22Rv1 (cell line): Measurements from ENCODE around the gene PSMG3.

Source experiments
- H3K27ac ChIP-seq: fragments of 450-650 bp; 2 replicates; pipeline ENCODE4 v1.5.1; 2017
- ZFX ChIP-seq: fragments of 450-650 bp; IDR thresholded peaks from 2 replicates; pipeline ENCODE4 v1.6.1; 2017; ENCODE audit warnings: antibody characterized with exemption, borderline replicate concordance
- TF ChIP-seq, protein P1 (sequence below): fragments of 450-650 bp; IDR thresholded peaks from 2 replicates; pipeline ENCODE4 v1.5.1; 2017; ENCODE audit warnings: mild to moderate bottlenecking

The PSMG3 gene

DNA sequence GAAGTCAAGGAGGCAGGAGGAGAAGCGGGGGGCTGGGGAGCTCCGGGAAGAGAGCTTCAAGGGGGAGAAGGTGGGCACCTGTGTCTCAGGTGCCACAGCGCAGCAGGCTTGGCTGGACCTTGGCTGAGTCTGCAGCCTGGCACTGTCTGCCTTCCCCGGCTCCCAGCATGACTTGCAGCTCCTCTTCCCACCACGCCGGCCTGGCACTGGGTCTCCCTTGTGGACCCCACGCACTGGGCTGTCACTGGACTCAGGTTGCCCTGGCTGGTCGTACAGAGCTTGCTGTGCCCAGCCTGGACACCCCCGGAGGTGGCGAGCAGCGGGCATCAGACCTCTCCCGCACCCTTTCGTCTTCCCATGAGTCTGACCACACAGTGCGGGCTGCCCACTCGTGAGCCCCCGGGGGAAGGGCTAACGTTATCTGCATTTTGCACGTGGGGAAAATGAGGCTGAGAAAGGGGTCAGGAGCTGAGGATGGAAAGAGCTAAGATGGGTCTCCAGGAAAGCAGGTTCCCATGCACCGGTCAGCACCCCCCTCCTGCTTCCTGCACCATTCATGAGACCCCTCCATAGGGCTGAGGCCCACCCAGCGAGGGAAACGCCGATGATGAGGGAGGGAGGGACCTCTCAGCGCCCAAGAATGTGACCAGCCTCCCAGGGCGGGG is 40.3 kb upstream of the PSMG3 start:
- no peak overlapping the region for H3K27ac ChIP-seq
- TF ChIP-seq, protein P1, sequence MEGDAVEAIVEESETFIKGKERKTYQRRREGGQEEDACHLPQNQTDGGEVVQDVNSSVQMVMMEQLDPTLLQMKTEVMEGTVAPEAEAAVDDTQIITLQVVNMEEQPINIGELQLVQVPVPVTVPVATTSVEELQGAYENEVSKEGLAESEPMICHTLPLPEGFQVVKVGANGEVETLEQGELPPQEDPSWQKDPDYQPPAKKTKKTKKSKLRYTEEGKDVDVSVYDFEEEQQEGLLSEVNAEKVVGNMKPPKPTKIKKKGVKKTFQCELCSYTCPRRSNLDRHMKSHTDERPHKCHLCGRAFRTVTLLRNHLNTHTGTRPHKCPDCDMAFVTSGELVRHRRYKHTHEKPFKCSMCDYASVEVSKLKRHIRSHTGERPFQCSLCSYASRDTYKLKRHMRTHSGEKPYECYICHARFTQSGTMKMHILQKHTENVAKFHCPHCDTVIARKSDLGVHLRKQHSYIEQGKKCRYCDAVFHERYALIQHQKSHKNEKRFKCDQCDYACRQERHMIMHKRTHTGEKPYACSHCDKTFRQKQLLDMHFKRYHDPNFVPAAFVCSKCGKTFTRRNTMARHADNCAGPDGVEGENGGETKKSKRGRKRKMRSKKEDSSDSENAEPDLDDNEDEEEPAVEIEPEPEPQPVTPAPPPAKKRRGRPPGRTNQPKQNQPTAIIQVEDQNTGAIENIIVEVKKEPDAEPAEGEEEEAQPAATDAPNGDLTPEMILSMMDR, result no peak
- no peak for TF ChIP-seq ZFX

DNA sequence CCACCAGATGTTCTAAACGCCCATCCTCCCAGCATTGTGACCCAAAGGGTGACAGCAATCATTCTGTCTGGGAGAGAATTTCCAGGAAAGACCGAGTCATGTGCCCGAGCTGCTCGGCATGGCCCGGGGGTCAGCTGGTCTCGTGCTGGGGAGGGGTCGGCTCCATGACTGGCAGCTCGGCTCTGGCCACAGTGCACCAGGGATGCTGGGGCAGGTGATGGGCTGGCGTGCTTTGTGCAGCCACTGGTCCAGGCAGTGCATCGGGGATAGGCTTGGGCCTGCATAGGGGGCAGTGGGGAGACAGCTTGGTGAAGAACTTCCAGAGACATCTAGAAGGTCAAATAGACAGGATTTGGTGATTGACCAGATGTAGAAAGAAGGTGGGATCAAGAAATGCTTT is 39.2 kb upstream of the PSMG3 start:
- no peak overlapping the region for H3K27ac ChIP-seq
- TF ChIP-seq, protein P1, result no peak
- no peak for TF ChIP-seq ZFX

- no peak for TF ChIP-seq ZFX
- H3K27ac ChIP-seq, result no peak overlapping the region
These were observed 38.5 kb upstream of the PSMG3 start for GRCh38 chr7:1608318-1608717.

DNA sequence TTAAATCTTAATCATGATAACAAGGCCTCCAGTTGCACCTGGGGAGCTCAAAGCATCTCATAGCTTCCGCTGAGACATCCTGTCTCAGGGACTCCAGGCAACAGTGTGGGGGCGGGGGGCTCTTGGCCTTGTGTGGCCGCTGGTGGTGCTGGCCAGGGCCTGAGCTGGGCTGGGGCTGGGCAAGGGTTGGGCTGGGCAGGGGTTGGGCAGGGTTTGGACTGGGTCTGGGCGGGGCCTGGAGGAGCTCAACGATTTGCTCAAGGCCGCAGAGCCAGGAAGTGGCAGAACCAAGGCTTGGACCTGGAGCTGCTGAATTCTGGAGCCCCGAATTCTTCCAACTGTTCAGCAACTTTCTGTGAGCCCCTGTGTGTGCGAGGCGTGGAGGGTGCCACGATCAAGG is 37.9 kb upstream of the PSMG3 start:
- no peak for TF ChIP-seq ZFX
- TF ChIP-seq, protein P1, result no peak
- H3K27ac ChIP-seq, result no peak overlapping the region

GRCh38 chr7:1607001-1607400 is 37.2 kb upstream of the PSMG3 start:
- TF ChIP-seq, protein P1, result no peak
- no peak overlapping the region for H3K27ac ChIP-seq

DNA sequence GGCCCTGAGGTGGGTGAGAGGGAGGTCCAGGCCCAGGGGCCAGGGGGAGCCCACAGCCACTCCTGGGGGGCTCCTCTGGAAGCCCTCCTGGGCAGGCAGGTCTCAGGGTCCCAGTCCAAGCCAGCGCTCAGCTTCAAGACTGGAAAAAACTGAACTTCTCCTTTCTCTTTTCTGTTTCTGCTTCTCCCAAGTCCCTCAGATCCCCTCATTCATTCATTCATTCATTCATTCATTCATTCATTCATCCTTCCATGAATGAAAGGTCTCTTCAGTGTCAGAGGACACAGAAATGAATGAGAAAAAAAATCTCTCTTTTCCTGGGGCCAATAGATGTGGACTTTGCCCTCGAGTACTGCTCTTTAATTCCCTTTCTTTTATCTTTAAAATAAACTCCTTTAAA is 34.6 kb upstream of the PSMG3 start:
- TF ChIP-seq, protein P1, result no peak
- TF ChIP-seq ZFX, result no peak
- no peak overlapping the region for H3K27ac ChIP-seq

DNA sequence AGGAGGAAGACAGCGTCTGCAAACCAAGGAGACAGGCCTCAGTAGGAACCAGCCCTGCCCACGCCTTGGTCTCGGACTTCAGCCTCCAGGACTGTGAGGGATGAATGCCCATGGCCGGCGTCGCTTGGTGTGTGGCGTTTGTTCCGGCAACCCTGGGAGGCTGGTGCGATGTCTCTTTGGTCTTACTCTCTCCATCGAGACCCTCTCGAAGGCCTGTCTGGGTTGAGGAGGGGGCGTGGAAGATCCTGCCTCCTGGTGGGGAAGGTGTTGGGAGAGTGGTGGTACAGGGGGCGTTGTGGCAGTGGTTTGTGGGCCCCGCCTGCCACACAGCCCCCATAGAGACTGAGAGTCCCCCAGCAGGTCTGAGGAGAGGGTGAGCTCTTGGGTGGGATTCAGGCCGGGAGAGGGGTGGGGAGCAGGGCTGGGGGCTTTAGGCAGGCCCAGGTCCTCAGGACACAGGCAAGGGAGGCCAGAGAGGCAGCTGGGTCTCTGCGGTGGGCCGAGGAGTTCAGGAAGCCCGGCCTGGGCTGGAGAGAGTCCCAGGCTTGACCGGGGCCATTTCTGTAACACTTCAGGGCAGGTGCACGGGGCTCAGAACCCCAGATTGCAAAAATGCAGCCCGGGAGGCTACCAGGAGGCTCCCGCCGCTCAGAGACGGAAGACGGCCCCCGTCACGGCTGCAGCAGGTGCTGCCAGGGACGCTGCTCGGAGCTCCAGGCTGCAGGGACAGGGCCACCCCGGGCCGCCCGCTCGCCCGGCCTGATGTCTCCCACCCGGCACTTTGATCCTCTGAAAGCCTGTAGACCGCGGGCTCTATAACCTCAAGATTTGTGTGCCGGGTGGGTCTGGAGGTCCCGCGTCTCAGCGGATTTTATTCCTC is 33.8 kb upstream of the PSMG3 start:
- H3K27ac ChIP-seq, result no peak overlapping the region
- no peak for TF ChIP-seq ZFX
- TF ChIP-seq, protein P1, result no peak
